CD14-positive monocyte (primary cell): ENCODE data around the gene PPP2R2C. TPM values are rescaled to one million over a fixed set of nuclear protein-coding genes. Genes with fewer than 3 reads are reported as not detected.

Source experiments
- DNase-seq, 3 donors: peaks; one replicate each; pipeline ENCODE4 v3.0.0-alpha.2; 2011 to 2022
- H2AFZ ChIP-seq: 2 replicates; pipeline ENCODE4 v1.6.0; 2012; ENCODE audit warnings: mild to moderate bottlenecking, low read depth, low read length, inconsistent platforms; ENCODE audit not compliant: insufficient read depth, poor library complexity, severe bottlenecking
- H3K27ac ChIP-seq, 2 donors: 1 replicate in 1 of 2; 2 replicates in 1 of 2; pipeline ENCODE4 v1.5.1; 2012 to 2013; ENCODE audit warnings: low read length in 2 of 2, control low read depth in 1 of 2, inconsistent platforms in 1 of 2, low read depth in 1 of 2, mild to moderate bottlenecking in 1 of 2
- H3K27me3 ChIP-seq, 2 donors: one replicate each; pipeline versions ENCODE4 v1.6.0 to v1.6.1; 2011 to 2013; ENCODE audit warnings: low read length in 2 of 2; ENCODE audit not compliant: control insufficient read depth in 2 of 2, insufficient read depth in 2 of 2
- H3K36me3 ChIP-seq, 2 donors: replicated peaks in 1 of 2; 1 replicate in 1 of 2; 2 replicates in 1 of 2; pipeline versions ENCODE4 v1.5.1 to v1.6.1; 2012 to 2013; ENCODE audit warnings: low read length in 2 of 2, control low read depth in 1 of 2, inconsistent platforms in 1 of 2, mild to moderate bottlenecking in 1 of 2; ENCODE audit not compliant: insufficient read depth in 2 of 2, control insufficient read depth in 1 of 2
- H3K4me1 ChIP-seq, 2 donors: 1 replicate in 1 of 2; 2 replicates in 1 of 2; pipeline versions ENCODE4 v1.5.1 to v1.6.1; 2012 to 2013; ENCODE audit warnings: low read length in 2 of 2, control low read depth in 1 of 2, inconsistent platforms in 1 of 2, mild to moderate bottlenecking in 1 of 2, moderate library complexity in 1 of 2; ENCODE audit not compliant: insufficient read depth in 2 of 2, control insufficient read depth in 1 of 2
- H3K4me2 ChIP-seq: replicated peaks from 2 replicates; pipeline ENCODE3; 2012; ENCODE audit warnings: low read length, moderate library complexity, mild to moderate bottlenecking; ENCODE audit not compliant: poor library complexity, severe bottlenecking; ENCODE audit errors: extremely low read depth
- H3K4me3 ChIP-seq, 3 experiments: fragments of 200-600 bp in 1 of 3; sonication (generic) in 1 of 3; replicated peaks in 1 of 3; 1 replicate in 2 of 3; 2 replicates in 1 of 3; pipeline ENCODE4 v1.5.1; 2011 to 2013; ENCODE audit warnings: low read length in 3 of 3, mild to moderate bottlenecking in 3 of 3, control low read depth in 2 of 3, low read depth in 2 of 3, inconsistent platforms in 1 of 3, moderate library complexity in 1 of 3
- H3K79me2 ChIP-seq: 2 replicates; pipeline ENCODE4 v1.6.0; 2012; ENCODE audit warnings: mild to moderate bottlenecking, control low read depth, inconsistent platforms, low read length, moderate library complexity; ENCODE audit not compliant: insufficient read depth
- H3K9ac ChIP-seq: 2 replicates; pipeline ENCODE4 v1.6.0; 2017; ENCODE audit warnings: low read length, mild to moderate bottlenecking; ENCODE audit not compliant: insufficient read depth, poor library complexity, severe bottlenecking
- H3K9me3 ChIP-seq, 2 donors: replicated peaks in 1 of 2; 1 replicate in 1 of 2; 2 replicates in 1 of 2; pipeline versions ENCODE4 v1.5.1 to v1.6.1; 2012 to 2013; ENCODE audit warnings: low read length in 2 of 2, control low read depth in 1 of 2; ENCODE audit not compliant: control insufficient read depth in 1 of 2, insufficient read depth in 1 of 2
- H4K20me1 ChIP-seq: 2 replicates; pipeline ENCODE4 v1.6.0; 2012; ENCODE audit warnings: mild to moderate bottlenecking, low read length, control low read depth, moderate library complexity; ENCODE audit not compliant: insufficient read depth
- H3K27ac Mint-ChIP-seq, 7 donors: one replicate each; pipeline ENCODE4 v1.8.0; 2020; ENCODE audit warnings: mild to moderate bottlenecking in 7 of 7, mixed read lengths in 7 of 7, moderate library complexity in 6 of 7, inconsistent platforms in 2 of 7
- H3K27me3 Mint-ChIP-seq, 3 donors: one replicate each; pipeline ENCODE4 v1.8.0; 2021 to 2022; ENCODE audit warnings: low read depth in 3 of 3, mild to moderate bottlenecking in 3 of 3, mixed read lengths in 3 of 3, moderate library complexity in 3 of 3, inconsistent platforms in 1 of 3
- H3K36me3 Mint-ChIP-seq, 2 donors: one replicate each; pipeline ENCODE4 v1.8.0; 2020; ENCODE audit warnings: mixed read lengths in 2 of 2, inconsistent platforms in 1 of 2, mild to moderate bottlenecking in 1 of 2
- H3K4me1 Mint-ChIP-seq: one replicate; pipeline ENCODE4 v1.8.0; 2020; ENCODE audit warnings: mild to moderate bottlenecking, mixed read lengths
- H3K4me3 Mint-ChIP-seq, 2 donors: one replicate each; pipeline ENCODE4 v1.8.0; 2020; ENCODE audit warnings: mild to moderate bottlenecking in 2 of 2, mixed read lengths in 2 of 2, moderate library complexity in 1 of 2
- H3K9me3 Mint-ChIP-seq, 7 donors: one replicate each; pipeline ENCODE4 v1.8.0; 2020 to 2022; ENCODE audit warnings: mixed read lengths in 7 of 7, mild to moderate bottlenecking in 6 of 7, moderate library complexity in 6 of 7, inconsistent platforms in 2 of 7
- CTCF ChIP-seq: fragments of 200-600 bp; IDR thresholded peaks from one replicate; pipeline ENCODE4 v1.8.0; 2022; ENCODE audit warnings: antibody characterized with exemption, mild to moderate bottlenecking
- WGBS: methylation state at CpG from one replicate; pipeline ENCODE4 v1.1.5; 2013; ENCODE audit warnings: missing lambda C conversion rate; ENCODE audit not compliant: insufficient coverage; 5-methylcytosine and 5-hydroxymethylcytosine counted together
- intact Hi-C, 2 donors: fragments of 100-400 bp; cut with micrococcal nuclease; formaldehyde crosslinking; loops; one replicate each; pipeline versions ENCODE4 v1.15.0 to v1.15.1; 2023
- polyA plus RNA-seq, 3 donors: library from polyadenylated mRNA; depleted of rRNA in 1 of 3; unstranded in 2 of 3; stranded (reverse) in 1 of 3; fragments of 300-500 nt in 2 of 3; fragments of >200 nt in 1 of 3; fragmentation: Illumina TruSeq in 2 of 3; gene quantifications; 1 replicate in 2 of 3; 2 replicates in 1 of 3; pipeline ENCODE4 v1.2.3, GENCODE V29; 2012 to 2021

The PPP2R2C gene
- polyA plus RNA-seq, 3 donors, result not detected

GRCh38 chr4:6452897-6453687 lies 19.3 kb downstream of the PPP2R2C start:
- Mint-ChIP-seq H3K36me3 (no peaks in the 10 kb centered on the region), H3K27ac (no peak overlapping the region), H3K27me3 (peaks cover 3 to 7% (median 3%) of the 10 kb centered on the region in 3 donors), H3K4me1 (no peaks in the 10 kb centered on the region), H3K4me3 (no peak overlapping the region), H3K9me3 (peaks cover 0 to 3% (median 0%) of the 10 kb centered on the region in 7 donors)
- no peaks in the 10 kb centered on the region for H3K36me3 ChIP-seq
- H3K4me3 ChIP-seq, result no peak overlapping the region
- H3K27ac ChIP-seq, result no peak overlapping the region
- intact Hi-C loops, result no loop called here
- H3K27me3 ChIP-seq, result no peaks in the 10 kb centered on the region
- WGBS, result 85% methylated on average over 11 of the region's 20 CpGs
- H3K9me3 ChIP-seq, result no peaks in the 10 kb centered on the region
- H3K79me2 ChIP-seq, result no peaks in the 10 kb centered on the region
- DNase-seq, result no peak
- no peaks in the 10 kb centered on the region for H4K20me1 ChIP-seq
- no peak overlapping the region for H3K4me2 ChIP-seq
- H3K4me1 ChIP-seq, result no peaks in the 10 kb centered on the region
- no peak overlapping the region for H2AFZ ChIP-seq
- no peak overlapping the region for H3K9ac ChIP-seq
- TF ChIP-seq CTCF, result no peak

DNA sequence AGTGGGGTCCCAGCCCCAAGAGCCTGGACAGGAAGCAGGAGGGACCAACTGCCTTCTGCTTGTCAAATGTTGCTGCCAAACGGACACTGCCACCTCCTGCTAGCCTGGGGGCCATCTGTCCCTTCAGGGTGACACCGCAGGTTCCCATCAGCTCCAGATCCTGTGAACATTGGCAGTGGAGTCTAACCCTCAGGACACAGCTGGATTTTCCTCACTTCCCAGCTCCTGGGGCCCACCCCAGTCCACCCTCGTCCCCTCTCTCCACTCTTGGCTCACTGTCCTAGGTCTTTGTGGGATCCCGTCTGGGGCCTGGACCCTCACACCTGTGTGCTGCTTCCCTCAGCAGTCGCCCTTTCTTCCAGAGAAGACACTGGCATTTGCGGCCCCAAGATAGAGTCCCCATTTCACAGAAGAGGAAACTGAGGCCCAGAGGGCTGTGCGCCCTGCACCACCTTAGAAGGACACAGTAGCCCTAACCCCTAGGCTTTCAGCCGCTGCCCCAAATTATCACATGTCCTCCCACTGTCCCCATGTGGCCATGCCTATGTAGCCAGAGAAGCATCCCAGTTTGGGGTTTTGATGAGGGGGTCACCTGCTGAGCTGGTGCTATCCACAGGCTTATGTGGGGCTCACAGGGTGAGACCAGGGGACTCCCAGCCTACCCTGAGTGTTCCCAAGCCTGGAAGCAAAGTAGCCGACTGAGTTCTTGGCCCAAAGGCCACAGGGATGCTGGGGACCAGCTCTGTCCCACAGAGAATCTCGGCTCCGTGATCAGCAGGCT lies 20.1 kb downstream of the PPP2R2C start:
- Mint-ChIP-seq H3K27me3 (peaks cover 3 to 7% (median 7%) of the 10 kb centered on the region in 3 donors), H3K4me1 (no peaks in the 10 kb centered on the region), H3K4me3 (no peak overlapping the region), H3K36me3 (no peaks in the 10 kb centered on the region), H3K27ac (no peak overlapping the region), H3K9me3 (peaks cover 0 to 5% (median 0%) of the 10 kb centered on the region in 7 donors)
- WGBS, result 88% methylated on average over 8 of the region's 11 CpGs
- H3K4me1 ChIP-seq, result no peaks in the 10 kb centered on the region
- H3K79me2 ChIP-seq, result no peaks in the 10 kb centered on the region
- intact Hi-C loops, result no loop called here
- H3K4me3 ChIP-seq, result no peak overlapping the region
- no peaks in the 10 kb centered on the region for H3K9me3 ChIP-seq
- H3K27ac ChIP-seq, result no peak overlapping the region
- no peak overlapping the region for H3K9ac ChIP-seq
- no peaks in the 10 kb centered on the region for H3K27me3 ChIP-seq
- no peak for TF ChIP-seq CTCF
- no peaks in the 10 kb centered on the region for H4K20me1 ChIP-seq
- no peak overlapping the region for H3K4me2 ChIP-seq
- no peak for DNase-seq
- no peaks in the 10 kb centered on the region for H3K36me3 ChIP-seq
- no peak overlapping the region for H2AFZ ChIP-seq
